HEK293 (cell line): Measurements from ENCODE around the gene METTL8.

Experiments
- CTCF ChIA-PET: fragments of 350-600 bp; formaldehyde crosslinking; extraction: SDS; loops from one replicate; lab custom pipeline; 2021; ENCODE audit warnings: antibody characterized with exemption; lab: Yijun Ruan, JAX
- POLR2A ChIA-PET: fragments of 300-600 bp; formaldehyde crosslinking; extraction: SDS; loops from one replicate; lab custom pipeline; 2020; ENCODE audit warnings: antibody characterized with exemption, inconsistent platforms; lab: Yijun Ruan, JAX
- H3K27ac ChIP-seq: fragments of 200-500 bp; sonication (Bioruptor generic); 2 replicates; pipeline ENCODE4 v1.5.1; 2014; ENCODE audit warnings: low read depth, low read length, control low read depth, inconsistent platforms; ENCODE audit errors: extremely low read depth
- H3K36me3 ChIP-seq, 2 experiments: fragments of 200-500 bp in 1 of 2; sonication (Bioruptor generic) in 1 of 2; 1 replicate in 1 of 2; 2 replicates in 1 of 2; pipeline ENCODE4 v1.5.1; 2014 to 2017; ENCODE audit warnings: inconsistent platforms in 2 of 2, low read length in 2 of 2; ENCODE audit not compliant: control insufficient read depth in 2 of 2, insufficient read depth in 1 of 2
- H3K4me1 ChIP-seq: fragments of 200-500 bp; sonication (Bioruptor generic); 2 replicates; pipeline ENCODE4 v1.5.1; 2014; ENCODE audit warnings: mild to moderate bottlenecking, low read length, inconsistent platforms; ENCODE audit not compliant: control insufficient read depth, insufficient read depth
- H3K4me3 ChIP-seq: 2 replicates; pipeline ENCODE4 v1.5.1; 2011; ENCODE audit warnings: low read depth, mild to moderate bottlenecking, control low read depth, low read length, moderate library complexity
- H3K9me3 ChIP-seq: fragments of 200-500 bp; sonication (Bioruptor generic); 2 replicates; pipeline ENCODE4 v1.5.1; 2014; ENCODE audit warnings: low read depth, low read length, inconsistent platforms; ENCODE audit not compliant: control insufficient read depth, insufficient read depth
- BCL11A ChIP-seq: fragments of 450-650 bp; formaldehyde crosslinking; IDR thresholded peaks from 2 replicates; pipeline ENCODE4 v1.5.1; 2016; ENCODE audit warnings: low read depth, missing biosample characterization, missing genetic modification characterization
- GLIS1 ChIP-seq: fragments of 450-650 bp; formaldehyde crosslinking; IDR thresholded peaks from 2 replicates; pipeline ENCODE4 v1.5.1; 2016; ENCODE audit warnings: missing biosample characterization, missing genetic modification characterization
- HOXD13 ChIP-seq: sonication (generic); formaldehyde crosslinking; IDR thresholded peaks from 2 replicates; pipeline ENCODE4 v1.8.0; 2022; ENCODE audit warnings: missing genetic modification reagents, borderline replicate concordance
- OSR2 ChIP-seq: fragments of 450-650 bp; formaldehyde crosslinking; IDR thresholded peaks from 2 replicates; pipeline ENCODE4 v1.5.1; 2016; ENCODE audit warnings: missing biosample characterization, missing genetic modification characterization
- PRDM1 ChIP-seq: fragments of 450-650 bp; formaldehyde crosslinking; IDR thresholded peaks from 2 replicates; pipeline ENCODE4; 2016; ENCODE audit warnings: missing biosample characterization, missing genetic modification characterization
- RBAK ChIP-seq: fragments of 450-650 bp; formaldehyde crosslinking; IDR thresholded peaks from 2 replicates; pipeline ENCODE4 v1.5.1; 2016; ENCODE audit warnings: missing biosample characterization, missing genetic modification characterization
- SALL2 ChIP-seq: fragments of 450-650 bp; formaldehyde crosslinking; IDR thresholded peaks from 2 replicates; pipeline ENCODE4 v1.5.0; 2017; ENCODE audit warnings: missing biosample characterization, mild to moderate bottlenecking, missing genetic modification characterization, borderline replicate concordance
- SP7 ChIP-seq: fragments of 450-650 bp; formaldehyde crosslinking; IDR thresholded peaks from 2 replicates; pipeline ENCODE4 v1.5.1; 2016; ENCODE audit warnings: missing biosample characterization, missing genetic modification characterization
- ZBTB1 ChIP-seq: fragments of 450-650 bp; formaldehyde crosslinking; IDR thresholded peaks from 2 replicates; pipeline ENCODE4 v1.5.1; 2016; ENCODE audit warnings: missing biosample characterization, missing genetic modification characterization
- ZBTB17 ChIP-seq: fragments of 450-650 bp; formaldehyde crosslinking; IDR thresholded peaks from 2 replicates; pipeline ENCODE4 v1.5.1; 2016; ENCODE audit warnings: missing biosample characterization, missing genetic modification characterization
- ZBTB21 ChIP-seq: fragments of 450-650 bp; formaldehyde crosslinking; IDR thresholded peaks from 2 replicates; pipeline ENCODE4 v1.5.1; 2017; ENCODE audit warnings: missing biosample characterization, missing genetic modification characterization
- ZNF148 ChIP-seq: fragments of 450-650 bp; formaldehyde crosslinking; IDR thresholded peaks from 2 replicates; pipeline ENCODE4 v1.5.0; 2017; ENCODE audit warnings: missing biosample characterization, missing genetic modification characterization, borderline replicate concordance
- ZNF335 ChIP-seq: fragments of 450-650 bp; formaldehyde crosslinking; conservative IDR thresholded peaks from 2 replicates; pipeline ENCODE4 v1.5.1; 2016; ENCODE audit warnings: missing biosample characterization, missing genetic modification characterization
- ZNF366 ChIP-seq: fragments of 450-650 bp; formaldehyde crosslinking; conservative IDR thresholded peaks from 2 replicates; pipeline ENCODE4 v1.5.1; 2016; ENCODE audit warnings: missing biosample characterization, missing genetic modification characterization
- ZNF391 ChIP-seq: fragments of 450-650 bp; formaldehyde crosslinking; IDR thresholded peaks from 2 replicates; pipeline ENCODE4 v1.5.1; 2016; ENCODE audit warnings: low read depth, missing biosample characterization, missing genetic modification characterization, borderline replicate concordance
- ZNF521 ChIP-seq: fragments of 450-650 bp; formaldehyde crosslinking; IDR thresholded peaks from 2 replicates; pipeline ENCODE4 v1.5.1; 2017; ENCODE audit warnings: missing biosample characterization, mild to moderate bottlenecking, missing genetic modification characterization
- ZNF600 ChIP-seq: fragments of 450-650 bp; formaldehyde crosslinking; IDR thresholded peaks from 2 replicates; pipeline ENCODE4 v1.5.1; 2016; ENCODE audit warnings: missing biosample characterization, missing genetic modification characterization
- ZSCAN18 ChIP-seq: fragments of 450-650 bp; formaldehyde crosslinking; IDR thresholded peaks from 2 replicates; pipeline ENCODE4 v1.5.1; 2016; ENCODE audit warnings: missing biosample characterization, missing genetic modification characterization
- TF ChIP-seq, protein P1 (sequence below): fragments of 450-650 bp; formaldehyde crosslinking; IDR thresholded peaks from 2 replicates; pipeline ENCODE4 v1.5.1; 2016; ENCODE audit warnings: missing biosample characterization, missing genetic modification characterization, low read depth
- TF ChIP-seq, protein P2 (sequence below): fragments of 450-650 bp; IDR thresholded peaks from 2 replicates; pipeline ENCODE4 v1.5.1; 2018; ENCODE audit warnings: missing biosample characterization, mild to moderate bottlenecking, missing genetic modification characterization
- TF ChIP-seq, protein P3 (sequence below): fragments of 450-650 bp; formaldehyde crosslinking; IDR thresholded peaks from 2 replicates; pipeline ENCODE4 v1.5.1; 2016; ENCODE audit warnings: missing biosample characterization, missing genetic modification characterization
- TF ChIP-seq, protein P4 (sequence below): fragments of 450-650 bp; formaldehyde crosslinking; IDR thresholded peaks from 2 replicates; pipeline ENCODE4 v1.5.1; 2016; ENCODE audit warnings: missing biosample characterization, missing genetic modification characterization

METTL8 gene

DNA sequence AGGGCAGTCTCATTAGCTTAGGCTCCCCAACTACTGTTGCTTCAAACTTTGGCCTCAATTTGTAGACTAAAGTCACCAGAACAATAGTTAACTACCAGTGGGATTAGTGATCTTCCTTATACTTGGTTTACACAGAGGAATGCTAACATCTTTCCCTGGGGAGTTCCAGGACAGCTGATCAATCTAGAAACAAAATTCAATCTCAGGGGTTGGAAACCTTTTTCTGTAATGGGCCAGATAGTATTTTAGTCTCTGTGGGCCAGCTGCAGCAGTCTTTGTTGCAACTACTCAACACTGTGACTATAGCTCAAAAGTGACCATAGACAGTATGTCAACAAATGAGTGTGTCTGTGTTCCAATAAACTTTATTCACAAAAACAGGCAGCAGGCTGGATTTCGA is 85.7 kb downstream of the METTL8 start:
- Histone ChIP-seq H3K36me3 (no peaks in the 10 kb centered on the region), H3K9me3 (no peaks in the 10 kb centered on the region), H3K4me3 (no peak overlapping the region), H3K27ac (no peak overlapping the region), H3K4me1 (peaks cover 9% of the 10 kb centered on the region; the same call in 1 of the 2 replicates)
- ChIA-PET POLR2A (interaction anchor here (1.1 kb wide), 1 partner anchor 85 kb away, joined by 4 read pairs; the partner anchor contains the start of genes DCAF17 and METTL8), CTCF (interaction anchor here (1.4 to 1.6 kb wide), 2 partner anchors 69 to 375 kb away, joined by 5 read pairs; no protein-coding TSS in a partner anchor)
- TF ChIP-seq ZBTB1 (tag by site-specific recombination): no peak
- TF ChIP-seq ZBTB17: peak; percentile 28; the same call in 1 of the 2 replicates

DNA sequence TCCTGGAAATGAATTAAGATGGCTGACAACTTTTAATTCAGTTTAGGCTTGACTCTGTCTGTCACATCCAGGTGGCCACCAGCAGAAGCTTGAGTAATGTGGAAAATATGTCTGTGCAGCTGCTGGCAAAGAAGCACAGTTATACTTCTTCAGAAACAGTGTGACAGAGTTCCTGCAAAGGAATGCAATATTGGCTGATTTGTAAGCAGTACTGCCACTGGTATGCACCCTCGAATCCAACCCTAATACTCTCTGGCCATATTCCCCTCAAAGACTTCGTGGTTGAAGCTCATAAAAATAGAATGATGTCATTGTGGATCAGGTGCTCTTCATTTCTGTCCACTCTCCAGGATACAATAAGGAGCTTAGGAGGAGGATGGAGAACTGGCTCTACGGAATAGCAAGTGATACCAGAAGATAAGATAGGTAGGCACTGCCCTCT is 86.2 kb downstream of the METTL8 start:
- POLR2A ChIA-PET: interaction anchor here (0.6 to 1.1 kb wide), 2 partner anchors 86 to 737 kb away, joined by 3 to 4 read pairs; partner anchors contain the start of genes DCAF17 and METTL8
- CTCF ChIA-PET: interaction anchor here (0.7 to 1.6 kb wide), 3 partner anchors 67 to 375 kb away, joined by 4 to 5 read pairs (median 5); no protein-coding TSS in a partner anchor
- Histone ChIP-seq H3K4me1 (peaks cover 9% of the 10 kb centered on the region; the same call in 1 of the 2 replicates), H3K36me3 (no peaks in the 10 kb centered on the region), H3K27ac (no peak overlapping the region), H3K9me3 (no peaks in the 10 kb centered on the region), H3K4me3 (no peak overlapping the region)
- TF ChIP-seq ZNF366 (tag by site-specific recombination): peak; percentile 58
- no peak for TF ChIP-seq ZNF148 (tag by site-specific recombination)
- TF ChIP-seq ZBTB21: peak; percentile 48; the same call in 1 of the 2 replicates
- no peak for TF ChIP-seq HOXD13 (CRISPR knock-in tag)
- TF ChIP-seq ZNF521 (tag by site-specific recombination): no peak
- TF ChIP-seq SP7 (tag by site-specific recombination): peak; percentile 39; the same call in 1 of the 2 replicates
- 0 out of 2 replicates have a peak, but pooled peaks have one; percentile 6 for TF ChIP-seq PRDM1 (tag by site-specific recombination)
- TF ChIP-seq, protein P1, sequence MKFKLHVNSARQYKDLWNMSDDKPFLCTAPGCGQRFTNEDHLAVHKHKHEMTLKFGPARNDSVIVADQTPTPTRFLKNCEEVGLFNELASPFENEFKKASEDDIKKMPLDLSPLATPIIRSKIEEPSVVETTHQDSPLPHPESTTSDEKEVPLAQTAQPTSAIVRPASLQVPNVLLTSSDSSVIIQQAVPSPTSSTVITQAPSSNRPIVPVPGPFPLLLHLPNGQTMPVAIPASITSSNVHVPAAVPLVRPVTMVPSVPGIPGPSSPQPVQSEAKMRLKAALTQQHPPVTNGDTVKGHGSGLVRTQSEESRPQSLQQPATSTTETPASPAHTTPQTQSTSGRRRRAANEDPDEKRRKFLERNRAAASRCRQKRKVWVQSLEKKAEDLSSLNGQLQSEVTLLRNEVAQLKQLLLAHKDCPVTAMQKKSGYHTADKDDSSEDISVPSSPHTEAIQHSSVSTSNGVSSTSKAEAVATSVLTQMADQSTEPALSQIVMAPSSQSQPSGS (tag by site-specific recombination): peak; percentile 84
- TF ChIP-seq, protein P2, sequence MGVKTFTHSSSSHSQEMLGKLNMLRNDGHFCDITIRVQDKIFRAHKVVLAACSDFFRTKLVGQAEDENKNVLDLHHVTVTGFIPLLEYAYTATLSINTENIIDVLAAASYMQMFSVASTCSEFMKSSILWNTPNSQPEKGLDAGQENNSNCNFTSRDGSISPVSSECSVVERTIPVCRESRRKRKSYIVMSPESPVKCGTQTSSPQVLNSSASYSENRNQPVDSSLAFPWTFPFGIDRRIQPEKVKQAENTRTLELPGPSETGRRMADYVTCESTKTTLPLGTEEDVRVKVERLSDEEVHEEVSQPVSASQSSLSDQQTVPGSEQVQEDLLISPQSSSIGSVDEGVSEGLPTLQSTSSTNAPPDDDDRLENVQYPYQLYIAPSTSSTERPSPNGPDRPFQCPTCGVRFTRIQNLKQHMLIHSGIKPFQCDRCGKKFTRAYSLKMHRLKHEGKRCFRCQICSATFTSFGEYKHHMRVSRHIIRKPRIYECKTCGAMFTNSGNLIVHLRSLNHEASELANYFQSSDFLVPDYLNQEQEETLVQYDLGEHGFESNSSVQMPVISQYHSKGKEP (tag by site-specific recombination): no peak
- TF ChIP-seq ZNF335 (tag by site-specific recombination): 0 out of 2 replicates have a peak, but pooled peaks have one; percentile 21
- TF ChIP-seq OSR2 (tag by site-specific recombination): 0 out of 2 replicates have a peak, but pooled peaks have one; percentile 35
- TF ChIP-seq ZNF391 (tag by site-specific recombination): no peak
- no peak for TF ChIP-seq ZSCAN18 (tag by site-specific recombination)
- no peak for TF ChIP-seq RBAK (tag by site-specific recombination)
- TF ChIP-seq ZNF600 (tag by site-specific recombination): peak; percentile 87
- TF ChIP-seq ZBTB17: peak; percentile 90
- TF ChIP-seq, protein P3, sequence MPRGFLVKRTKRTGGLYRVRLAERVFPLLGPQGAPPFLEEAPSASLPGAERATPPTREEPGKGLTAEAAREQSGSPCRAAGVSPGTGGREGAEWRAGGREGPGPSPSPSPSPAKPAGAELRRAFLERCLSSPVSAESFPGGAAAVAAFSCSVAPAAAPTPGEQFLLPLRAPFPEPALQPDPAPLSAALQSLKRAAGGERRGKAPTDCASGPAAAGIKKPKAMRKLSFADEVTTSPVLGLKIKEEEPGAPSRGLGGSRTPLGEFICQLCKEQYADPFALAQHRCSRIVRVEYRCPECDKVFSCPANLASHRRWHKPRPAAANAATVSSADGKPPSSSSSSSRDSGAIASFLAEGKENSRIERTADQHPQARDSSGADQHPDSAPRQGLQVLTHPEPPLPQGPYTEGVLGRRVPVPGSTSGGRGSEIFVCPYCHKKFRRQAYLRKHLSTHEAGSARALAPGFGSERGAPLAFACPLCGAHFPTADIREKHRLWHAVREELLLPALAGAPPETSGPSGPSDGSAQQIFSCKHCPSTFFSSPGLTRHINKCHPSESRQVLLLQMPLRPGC: 0 out of 2 replicates have a peak, but pooled peaks have one; percentile 28
- TF ChIP-seq, protein P4, sequence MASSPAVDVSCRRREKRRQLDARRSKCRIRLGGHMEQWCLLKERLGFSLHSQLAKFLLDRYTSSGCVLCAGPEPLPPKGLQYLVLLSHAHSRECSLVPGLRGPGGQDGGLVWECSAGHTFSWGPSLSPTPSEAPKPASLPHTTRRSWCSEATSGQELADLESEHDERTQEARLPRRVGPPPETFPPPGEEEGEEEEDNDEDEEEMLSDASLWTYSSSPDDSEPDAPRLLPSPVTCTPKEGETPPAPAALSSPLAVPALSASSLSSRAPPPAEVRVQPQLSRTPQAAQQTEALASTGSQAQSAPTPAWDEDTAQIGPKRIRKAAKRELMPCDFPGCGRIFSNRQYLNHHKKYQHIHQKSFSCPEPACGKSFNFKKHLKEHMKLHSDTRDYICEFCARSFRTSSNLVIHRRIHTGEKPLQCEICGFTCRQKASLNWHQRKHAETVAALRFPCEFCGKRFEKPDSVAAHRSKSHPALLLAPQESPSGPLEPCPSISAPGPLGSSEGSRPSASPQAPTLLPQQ (tag by site-specific recombination): 0 out of 2 replicates have a peak, but pooled peaks have one; percentile 24
- no peak for TF ChIP-seq BCL11A (tag by site-specific recombination)
- no peak for TF ChIP-seq SALL2 (tag by site-specific recombination)
- no peak; the same call in 1 of the 2 replicates for TF ChIP-seq GLIS1 (tag by site-specific recombination)
